Measurements from ENCODE around the gene PPM1H. TPM values are rescaled to one million over a fixed set of nuclear protein-coding genes. Genes with fewer than 3 reads are reported as not detected.

PPM1H gene
- total and polyA plus RNA-seq, 10 of the 15 experiments (the other 5 are each of a cell fraction or from before 2014, with no cell fraction given), result 0.11 to 0.83 (median 0.49) TPM

DNA sequence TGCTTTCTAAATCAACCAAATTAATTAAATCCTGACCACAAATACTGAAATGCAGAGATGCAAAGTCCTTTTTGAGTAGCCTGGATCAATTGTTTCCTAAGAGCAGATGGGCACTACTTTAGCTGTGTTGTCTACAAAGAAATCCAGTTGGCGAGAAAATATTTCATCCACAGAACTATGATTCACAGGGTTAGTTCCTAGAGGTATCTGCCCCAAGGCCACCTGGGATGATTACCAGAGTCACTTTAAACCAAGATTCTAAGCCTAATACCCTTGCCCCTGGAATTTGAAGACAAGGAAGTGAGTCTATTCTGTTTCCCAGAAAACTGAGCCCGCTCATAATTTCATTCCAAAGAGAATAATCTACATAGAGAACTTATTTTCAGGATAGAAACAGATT, 198.4 kb downstream of the PPM1H start:
- peaks cover 5% of the 10 kb centered on the region for H3K4me1 ChIP-seq (ENCODE audit: control insufficient read depth, insufficient read depth, low read length)
- ChIA-PET SMC1A (ENCODE audit: uncharacterized antibody, unreplicated experiment) (interaction anchor here (0.8 kb wide), 1 partner anchor 33 kb away, joined by 3 read pairs; no protein-coding TSS in a partner anchor), CTCF (interaction anchor here (1.8 kb wide), 1 partner anchor 58 kb away, joined by 5 read pairs; no protein-coding TSS in a partner anchor), POLR2A (interaction anchor here (0.5 kb wide), 1 partner anchor 34 kb away, joined by 3 read pairs; no protein-coding TSS in a partner anchor), RAD21 (ENCODE audit: unreplicated experiment) (no interaction called here)
- no peak overlapping the region for H3K4me2 ChIP-seq (ENCODE audit: control insufficient read depth, insufficient read depth)
- no peak for ATAC-seq
- H3K9me3 ChIP-seq (replicated peaks; ENCODE audit: control insufficient read depth, insufficient read depth, low read length), result no peaks in the 10 kb centered on the region
- BruUV-seq (replicated peaks), result no TSS peak
- intact Hi-C loops (cut with micrococcal nuclease; ENCODE audit: unreplicated experiment), result no loop called here
- no peaks in the 10 kb centered on the region for H4K20me1 ChIP-seq (ENCODE audit: control insufficient read depth, insufficient read depth)
- no peak overlapping the region for H2AFZ ChIP-seq (ENCODE audit: control insufficient read depth, low read depth, low read length)
- DNase-seq (ENCODE audit: low read depth, low spot score), result no peak
- H3K27me3 ChIP-seq (replicated peaks in 1 of 2; ENCODE audit: control insufficient read depth in 2 of 2, insufficient read depth in 2 of 2, low read length in 1 of 2), result no peaks in the 10 kb centered on the region
- no peaks in the 10 kb centered on the region for H3K79me2 ChIP-seq (ENCODE audit: control insufficient read depth, insufficient read depth, low read length)
- H3K36me3 ChIP-seq (ENCODE audit: control insufficient read depth in 2 of 2, insufficient read depth in 2 of 2, low read length in 1 of 2), result no peaks in the 10 kb centered on the region
- 87% methylated on average over 2 of the region's 2 CpGs for WGBS (ENCODE audit: insufficient coverage, insufficient replicate concordance, low lambda C conversion rate, missing lambda C conversion rate)
- FAIRE-seq, result no peak
- no peak overlapping the region for H3K4me3 ChIP-seq
- TF ChIP-seq DPF2 (IDR thresholded peaks at IDR 0.05), result no peak
- H3K9ac ChIP-seq (ENCODE audit: control insufficient read depth, insufficient read depth, low read length), result no peak overlapping the region
- in situ Hi-C loops (cut with MboI), result no loop called here
- no peak overlapping the region for H3K27ac ChIP-seq (ENCODE audit: control insufficient read depth, insufficient read depth)

DNA sequence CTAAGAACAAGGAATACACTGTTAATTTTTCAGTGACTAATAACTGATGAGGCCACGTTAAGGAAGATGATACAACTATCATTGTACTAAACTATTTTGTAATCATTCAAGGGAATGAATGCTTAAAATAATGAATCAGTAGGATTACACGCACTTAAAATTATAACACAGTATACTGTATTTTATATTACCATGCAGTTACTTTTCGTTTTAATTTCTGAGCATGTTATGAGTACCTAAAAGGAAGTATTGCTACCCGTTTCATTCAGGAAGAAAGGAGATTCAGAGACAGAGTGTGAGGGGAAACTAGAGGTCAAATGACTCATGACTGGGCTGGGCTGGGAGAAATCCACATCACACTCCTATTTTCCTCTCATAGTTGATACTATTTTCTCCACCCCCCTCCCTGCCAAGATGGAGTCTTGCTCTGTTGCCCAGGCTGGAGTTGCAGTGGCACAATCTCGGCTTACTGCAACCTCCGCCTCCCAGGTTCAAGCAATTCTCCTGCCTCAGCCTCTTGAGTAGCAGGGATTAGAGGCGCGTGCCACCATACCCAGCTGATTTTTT, 202.0 kb downstream of the PPM1H start:
- DNase-seq (ENCODE audit: low read depth, low spot score), result no peak
- BruUV-seq (replicated peaks), result no TSS peak
- no peak overlapping the region for H3K9ac ChIP-seq (ENCODE audit: control insufficient read depth, insufficient read depth, low read length)
- in situ Hi-C loops (cut with MboI) (no loop called here), intact Hi-C loops (cut with micrococcal nuclease; ENCODE audit: unreplicated experiment) (loop anchor here (5.0 kb wide), 2 partner anchors 91 to 131 kb away; no protein-coding TSS in a partner anchor)
- TF ChIP-seq ZNF24 (IDR thresholded peaks at IDR 0.05), result no peak
- TF ChIP-seq EED (IDR thresholded peaks at IDR 0.05; ENCODE audit: low read depth), result 0 out of 2 replicates have a peak, but pooled peaks have one; percentile 21
- peak in 1 of 2 experiments; percentile 23; a peak in 1 of 4 replicates for TF ChIP-seq ETV6 (conservative IDR thresholded peaks at IDR 0.05 in 1 of 2, IDR thresholded peaks at IDR 0.05 in 1 of 2; ENCODE audit: borderline replicate concordance in 1 of 2, low read depth in 1 of 2)
- H3K27me3 ChIP-seq (replicated peaks in 1 of 2; ENCODE audit: control insufficient read depth in 2 of 2, insufficient read depth in 2 of 2, low read length in 1 of 2), result no peaks in the 10 kb centered on the region
- H3K4me1 ChIP-seq (ENCODE audit: control insufficient read depth, insufficient read depth, low read length), result peaks cover 9% of the 10 kb centered on the region
- no peak for FAIRE-seq
- H3K4me3 ChIP-seq, result no peak overlapping the region
- peak overlapping the region; percentile 31; the same call in 1 of the 2 replicates for H2AFZ ChIP-seq (ENCODE audit: control insufficient read depth, low read depth, low read length)
- SMC1A ChIA-PET (ENCODE audit: uncharacterized antibody, unreplicated experiment), result no interaction called here
- CTCF ChIA-PET, result no interaction called here
- no peaks in the 10 kb centered on the region for H4K20me1 ChIP-seq (ENCODE audit: control insufficient read depth, insufficient read depth)
- no peaks in the 10 kb centered on the region for H3K36me3 ChIP-seq (ENCODE audit: control insufficient read depth in 2 of 2, insufficient read depth in 2 of 2, low read length in 1 of 2)
- H3K9me3 ChIP-seq (replicated peaks; ENCODE audit: control insufficient read depth, insufficient read depth, low read length), result no peaks in the 10 kb centered on the region
- WGBS (ENCODE audit: insufficient coverage, insufficient replicate concordance, low lambda C conversion rate, missing lambda C conversion rate), result 59% methylated on average over 8 of the region's 8 CpGs
- H3K4me2 ChIP-seq (ENCODE audit: control insufficient read depth, insufficient read depth), result no peak overlapping the region
- RAD21 ChIA-PET (ENCODE audit: unreplicated experiment), result no interaction called here
- no peaks in the 10 kb centered on the region for H3K79me2 ChIP-seq (ENCODE audit: control insufficient read depth, insufficient read depth, low read length)
- no peak overlapping the region for H3K27ac ChIP-seq (ENCODE audit: control insufficient read depth, insufficient read depth)
- peak; percentile 15; the same call in 2 of the 3 replicates for ATAC-seq
- POLR2A ChIA-PET, result no interaction called here

All from GM12878 (cell line).